GM12878 (cell line): ENCODE data around the gene SLC1A2. TPM values are rescaled to one million over a fixed set of nuclear protein-coding genes. Genes with fewer than 3 reads are reported as not detected.
A peak's percentile ranks its signal among the peaks of the same experiment; 100 is the strongest.

Experiments
- ATAC-seq: fragments of 200-7000 bp; cut with Tn5 transposase; 3 replicates; pipeline ENCODE4 v1.9.1; 2020; ENCODE audit warnings: mild to moderate bottlenecking, moderate library complexity
- BruUV-seq: library from RNA; stranded (reverse); fragments of 400-500 nt; replicated peaks from 2 replicates; lab custom pipeline; 2021; lab: Mats Ljungman, UMichigan
- CTCF ChIA-PET: fragments of 300-600 bp; sonication (Branson Sonifier 250); formaldehyde crosslinking; extraction: SDS; loops from one replicate; lab custom pipeline; 2021; ENCODE audit warnings: inconsistent platforms; lab: Yijun Ruan, JAX
- POLR2A ChIA-PET: fragments of 350-600 bp; formaldehyde crosslinking; extraction: SDS; loops from one replicate; lab custom pipeline; 2021; ENCODE audit warnings: inconsistent platforms; lab: Charles Lee
- RAD21 ChIA-PET: fragments of 300-600 bp; sonication (Branson Sonifier 250); formaldehyde crosslinking; loops from one replicate; lab custom pipeline; 2023; ENCODE audit warnings: antibody characterized with exemption; ENCODE audit not compliant: unreplicated experiment; lab: Charles Lee
- SMC1A ChIA-PET: fragments of 300-600 bp; sonication (Branson Sonifier 250); formaldehyde crosslinking; loops from one replicate; lab custom pipeline; 2023; ENCODE audit not compliant: unreplicated experiment, uncharacterized antibody; lab: Charles Lee
- DNase-seq: peaks from one replicate; pipeline ENCODE4 v3.0.0-alpha.2; 2011; ENCODE audit warnings: low read depth, low spot score
- FAIRE-seq: peaks from 3 replicates; lab custom pipeline; 2011; peaks lifted over from hg19 to GRCh38; lab: Jason Lieb, UNC
- H2AFZ ChIP-seq: 2 replicates; pipeline ENCODE4 v1.6.0; 2011; ENCODE audit warnings: low read depth, low read length, control low read depth; ENCODE audit not compliant: control insufficient read depth
- H3K27ac ChIP-seq: 2 replicates; pipeline ENCODE4 v1.5.1; 2011; ENCODE audit warnings: control low read depth; ENCODE audit not compliant: control insufficient read depth, insufficient read depth
- H3K27me3 ChIP-seq, 2 experiments: replicated peaks in 1 of 2; 2 replicates each; pipeline versions ENCODE4 v1.6.0 to v1.6.1; 2011; ENCODE audit warnings: low read length in 1 of 2; ENCODE audit not compliant: control insufficient read depth in 2 of 2, insufficient read depth in 2 of 2
- H3K36me3 ChIP-seq, 2 experiments: 2 replicates each; pipeline ENCODE4 v1.5.1; 2011; ENCODE audit warnings: low read length in 1 of 2; ENCODE audit not compliant: control insufficient read depth in 2 of 2, insufficient read depth in 2 of 2
- H3K4me1 ChIP-seq: 2 replicates; pipeline ENCODE4 v1.6.1; 2011; ENCODE audit warnings: mild to moderate bottlenecking, low read length, moderate library complexity, mixed read lengths; ENCODE audit not compliant: control insufficient read depth, insufficient read depth
- H3K4me2 ChIP-seq: 2 replicates; pipeline ENCODE4 v1.6.0; 2011; ENCODE audit warnings: control low read depth; ENCODE audit not compliant: control insufficient read depth, insufficient read depth
- H3K4me3 ChIP-seq: fragments of 200-600 bp; sonication (generic); 2 replicates; pipeline ENCODE4 v1.5.1; 2016
- H3K79me2 ChIP-seq: 2 replicates; pipeline ENCODE4 v1.6.0; 2011; ENCODE audit warnings: low read length; ENCODE audit not compliant: control insufficient read depth, insufficient read depth
- H3K9ac ChIP-seq: 2 replicates; pipeline ENCODE4 v1.8.0; 2011; ENCODE audit warnings: low read length, control low read depth, mixed read lengths; ENCODE audit not compliant: control insufficient read depth, insufficient read depth
- H3K9me3 ChIP-seq: replicated peaks from 3 replicates; pipeline ENCODE4 v1.5.1; 2011; ENCODE audit warnings: mild to moderate bottlenecking, low read length; ENCODE audit not compliant: control insufficient read depth, insufficient read depth
- H4K20me1 ChIP-seq: 2 replicates; pipeline ENCODE4 v1.6.0; 2011; ENCODE audit not compliant: control insufficient read depth, insufficient read depth
- FOXM1 ChIP-seq: IDR thresholded peaks from 2 replicates; pipeline ENCODE4 v1.6.1; 2012; ENCODE audit warnings: low read depth, mild to moderate bottlenecking, inconsistent platforms, low read length, moderate library complexity
- NRF1 ChIP-seq: conservative IDR thresholded peaks from 2 replicates; pipeline ENCODE4 v1.6.1; 2011; ENCODE audit warnings: mild to moderate bottlenecking, low read depth, low read length, improper control_type of control experiment
- POLR2A ChIP-seq: IDR thresholded peaks from 2 replicates; pipeline ENCODE4 v1.6.1; 2011; ENCODE audit warnings: low read depth, mild to moderate bottlenecking, low read length
- TARDBP ChIP-seq: IDR thresholded peaks from 2 replicates; pipeline ENCODE4 v1.6.1; 2016; ENCODE audit warnings: borderline replicate concordance
- WGBS: methylation state at CpG from one replicate; pipeline ENCODE4 v1.1.6; 2016; ENCODE audit warnings: low lambda C conversion rate; ENCODE audit not compliant: insufficient replicate concordance, insufficient coverage; ENCODE audit errors: missing lambda C conversion rate; 5-methylcytosine and 5-hydroxymethylcytosine counted together
- in situ Hi-C: fragments of 300-500 bp; cut with MboI; formaldehyde crosslinking; loops from 9 replicates; pipeline ENCODE4 v1.14.3; 2018; ENCODE audit warnings: mixed read lengths
- intact Hi-C: fragments of 100-400 bp; cut with micrococcal nuclease; formaldehyde crosslinking; loops from one replicate; pipeline ENCODE4 v1.14.2; 2022; ENCODE audit not compliant: unreplicated experiment
- polyA plus RNA-seq, 11 experiments: library from polyadenylated mRNA; depleted of rRNA in 4 of 11; unstranded in 6 of 11; stranded (reverse) in 5 of 11; fragments of >200 nt; fragmentation: Nextera tagmentation in 4 of 11; fragmentation: Illumina TruSeq in 1 of 11; extraction: Ambion mirVana in 4 of 11; extraction: Trizol in 1 of 11; gene quantifications; 1 replicate in 1 of 11; 2 replicates in 10 of 11; pipeline versions ENCODE4 v1.2.1 to v1.2.3, GENCODE V29; 2011 to 2016; ENCODE audit warnings: inconsistent platforms in 2 of 11, missing spikeins in 2 of 11, low read depth in 1 of 11
- total RNA-seq, 4 experiments: library from RNA; depleted of rRNA in 3 of 4; stranded (reverse); fragments of >200 nt in 3 of 4; fragmentation: Illumina TruSeq in 1 of 4; extraction: Trizol in 1 of 4; gene quantifications; 2 replicates each; pipeline versions ENCODE4 v1.2.1 to v1.2.3, GENCODE V29; 2013 to 2021

SLC1A2 gene
- total and polyA plus RNA-seq, 10 of the 15 experiments (the other 5 are each of a cell fraction or from before 2014, with no cell fraction given): 0.01 to 0.84 (median 0.22) TPM; not detected in 1

GRCh38 chr11:35223991-35224390 lies 195.4 kb downstream of the SLC1A2 start:
- ChIA-PET SMC1A (interaction anchor here (0.7 to 1.5 kb wide), 2 partner anchors 8 to 11 kb away, joined by 3 to 4 read pairs; no protein-coding TSS in a partner anchor), POLR2A (no interaction called here)
- no peaks in the 10 kb centered on the region for H3K27me3 ChIP-seq

DNA sequence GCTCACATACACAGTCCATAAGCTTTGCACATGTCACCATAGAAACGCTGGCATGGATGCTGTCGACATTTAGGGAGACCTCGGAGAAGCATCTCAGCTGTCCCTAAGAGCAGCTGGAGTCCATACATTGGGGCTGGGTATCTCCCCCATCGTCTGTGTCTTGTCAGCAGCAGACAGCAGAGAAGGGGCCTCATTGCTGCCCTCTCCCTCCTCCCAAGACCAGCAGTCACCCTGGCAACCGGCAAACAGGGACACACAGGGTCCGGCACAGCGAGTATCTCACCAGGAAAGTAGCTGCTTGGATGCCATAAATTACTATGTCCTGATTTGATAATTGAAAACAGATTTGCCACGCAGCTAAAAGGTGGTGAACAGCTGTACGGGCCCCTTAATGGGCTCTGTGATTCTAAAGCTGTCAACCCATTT lies 196.0 kb downstream of the SLC1A2 start:
- intact Hi-C loops (no loop called here), in situ Hi-C loops (no loop called here)
- H3K79me2 ChIP-seq: no peaks in the 10 kb centered on the region
- no peak for FAIRE-seq
- 0 out of 2 replicates have a peak, but pooled peaks have one; percentile 22 for TF ChIP-seq POLR2A
- no peak for TF ChIP-seq NRF1
- TF ChIP-seq, all 136 proteins: peak for 1
- Histone ChIP-seq H3K4me2 (no peak overlapping the region), H3K27me3 (no peaks in the 10 kb centered on the region), H3K9ac (no peak overlapping the region), H3K27ac (no peak overlapping the region), H2AFZ (no peak overlapping the region), H3K9me3 (no peaks in the 10 kb centered on the region), H3K4me3 (no peak overlapping the region), H3K36me3 (peaks cover 4 to 7% of the 10 kb centered on the region in 2 experiments), H3K4me1 (no peaks in the 10 kb centered on the region), H4K20me1 (no peaks in the 10 kb centered on the region)
- ATAC-seq: no peak
- ChIA-PET RAD21 (no interaction called here), POLR2A (no interaction called here), CTCF (no interaction called here), SMC1A (interaction anchor here (0.7 to 1.5 kb wide), 4 partner anchors 8 to 60 kb away, joined by 3 to 4 read pairs (median 3); no protein-coding TSS in a partner anchor)
- BruUV-seq: no TSS peak
- WGBS: 100% methylated on average over 9 of the region's 9 CpGs
- no peak for DNase-seq

More at GRCh38 chr11:35223991-35224390, 195.4 kb downstream of the SLC1A2 start:
- 100% methylated on average over 1 of the region's 1 CpG for WGBS
- Histone ChIP-seq H2AFZ (no peak overlapping the region), H3K27ac (no peak overlapping the region), H3K36me3 (peaks cover 4 to 5% of the 10 kb centered on the region in 2 experiments), H3K4me1 (no peaks in the 10 kb centered on the region), H3K4me3 (no peak overlapping the region)
- DNase-seq (no peak), ATAC-seq (no peak), FAIRE-seq (no peak)
- in situ Hi-C loops: no loop called here
- TF ChIP-seq TARDBP: no peak
- no peak for TF ChIP-seq POLR2A
- TF ChIP-seq FOXM1: no peak
- TF ChIP-seq, all 136 proteins: peak for 0
- H3K4me2 ChIP-seq: no peak overlapping the region
- BruUV-seq: no TSS peak
- no peaks in the 10 kb centered on the region for H3K79me2 ChIP-seq
- intact Hi-C loops: no loop called here
- RAD21 ChIA-PET: interaction anchor here (1.4 kb wide), 1 partner anchor 9 kb away, joined by 4 read pairs; no protein-coding TSS in a partner anchor
- no peaks in the 10 kb centered on the region for H4K20me1 ChIP-seq
- H3K9me3 ChIP-seq: no peaks in the 10 kb centered on the region
- H3K9ac ChIP-seq: no peak overlapping the region
- CTCF ChIA-PET: interaction anchor here (1.1 kb wide), 1 partner anchor 14 kb away, joined by 4 read pairs; no protein-coding TSS in a partner anchor
